SK-N-SH (cell line): ENCODE measurements around the gene PBX3.

Experiments used
- EP300 ChIP-seq, 2 experiments: IDR thresholded peaks; 2 replicates each; pipeline versions ENCODE4 v1.4.0 to v1.6.1; 2012; ENCODE audit warnings: borderline replicate concordance in 1 of 2, low read depth in 1 of 2, low read length in 1 of 2
- FOSL2 ChIP-seq: IDR thresholded peaks from 2 replicates; pipeline ENCODE4 v1.4.0; 2012; ENCODE audit warnings: low read depth, mild to moderate bottlenecking, moderate library complexity, borderline replicate concordance
- GABPA ChIP-seq: IDR thresholded peaks from 2 replicates; pipeline ENCODE4 v1.4.0; 2012; ENCODE audit warnings: low read depth, mild to moderate bottlenecking
- MXI1 ChIP-seq: IDR thresholded peaks from 2 replicates; pipeline ENCODE4 v1.6.1; 2012; ENCODE audit warnings: mild to moderate bottlenecking, low read depth, low read length, improper control_type of control experiment
- NFIC ChIP-seq: IDR thresholded peaks from 2 replicates; pipeline ENCODE4 v1.4.0; 2012; ENCODE audit warnings: borderline replicate concordance
- RCOR1 ChIP-seq: fragments of 150-350 bp; IDR thresholded peaks from 2 replicates; pipeline ENCODE4 v1.6.1; 2017; ENCODE audit warnings: antibody characterized with exemption, low read length
- TF ChIP-seq, protein P1 (sequence below): fragments of 200-600 bp; sonication (generic); IDR thresholded peaks from 2 replicates; pipeline ENCODE4 v1.6.1; 2017; ENCODE audit warnings: antibody characterized with exemption, mild to moderate bottlenecking, moderate library complexity
- TF ChIP-seq, protein P2 (sequence below): IDR thresholded peaks from 2 replicates; pipeline ENCODE4 v1.4.0; 2012; ENCODE audit warnings: low read depth
- TF ChIP-seq, protein P3 (sequence below): fragments of 150-350 bp; IDR thresholded peaks from 2 replicates; pipeline ENCODE4 v1.6.1; 2016; ENCODE audit warnings: mild to moderate bottlenecking, low read depth, low read length
- TF ChIP-seq, protein P4 (sequence below): IDR thresholded peaks from 2 replicates; pipeline ENCODE4 v1.6.1; 2012; ENCODE audit warnings: mild to moderate bottlenecking, low read depth, low read length, moderate library complexity
- TF ChIP-seq, protein P5 (sequence below): IDR thresholded peaks from 2 replicates; pipeline ENCODE4 v1.4.0; 2012; ENCODE audit warnings: low read depth, borderline replicate concordance

DNA sequence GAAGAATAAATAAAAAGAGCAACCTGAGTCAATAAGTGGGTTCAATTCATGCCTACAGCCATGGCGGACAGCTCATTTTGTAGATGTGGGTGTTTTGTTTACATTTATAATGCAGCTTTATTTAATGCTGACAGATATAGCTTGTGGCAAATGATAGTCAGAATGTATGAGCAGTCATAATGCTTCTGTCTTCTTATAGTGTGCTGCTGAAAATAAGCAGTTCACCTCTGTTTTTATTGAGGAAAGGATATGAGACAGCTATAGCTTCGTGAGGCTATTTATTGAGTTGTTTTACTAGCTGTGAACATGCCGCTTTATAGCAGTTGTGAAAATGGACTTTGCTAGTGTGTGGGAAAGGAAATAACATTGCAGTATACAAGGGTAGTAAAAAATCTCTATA, 147.4 kb downstream of the PBX3 start:
- no peak for TF ChIP-seq EP300 (IDR thresholded peaks at IDR 0.05; ENCODE audit: borderline replicate concordance in 1 of 2, low read depth in 1 of 2, low read length in 1 of 2)
- TF ChIP-seq, protein P1, sequence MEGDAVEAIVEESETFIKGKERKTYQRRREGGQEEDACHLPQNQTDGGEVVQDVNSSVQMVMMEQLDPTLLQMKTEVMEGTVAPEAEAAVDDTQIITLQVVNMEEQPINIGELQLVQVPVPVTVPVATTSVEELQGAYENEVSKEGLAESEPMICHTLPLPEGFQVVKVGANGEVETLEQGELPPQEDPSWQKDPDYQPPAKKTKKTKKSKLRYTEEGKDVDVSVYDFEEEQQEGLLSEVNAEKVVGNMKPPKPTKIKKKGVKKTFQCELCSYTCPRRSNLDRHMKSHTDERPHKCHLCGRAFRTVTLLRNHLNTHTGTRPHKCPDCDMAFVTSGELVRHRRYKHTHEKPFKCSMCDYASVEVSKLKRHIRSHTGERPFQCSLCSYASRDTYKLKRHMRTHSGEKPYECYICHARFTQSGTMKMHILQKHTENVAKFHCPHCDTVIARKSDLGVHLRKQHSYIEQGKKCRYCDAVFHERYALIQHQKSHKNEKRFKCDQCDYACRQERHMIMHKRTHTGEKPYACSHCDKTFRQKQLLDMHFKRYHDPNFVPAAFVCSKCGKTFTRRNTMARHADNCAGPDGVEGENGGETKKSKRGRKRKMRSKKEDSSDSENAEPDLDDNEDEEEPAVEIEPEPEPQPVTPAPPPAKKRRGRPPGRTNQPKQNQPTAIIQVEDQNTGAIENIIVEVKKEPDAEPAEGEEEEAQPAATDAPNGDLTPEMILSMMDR: no peak
- TF ChIP-seq, protein P2, sequence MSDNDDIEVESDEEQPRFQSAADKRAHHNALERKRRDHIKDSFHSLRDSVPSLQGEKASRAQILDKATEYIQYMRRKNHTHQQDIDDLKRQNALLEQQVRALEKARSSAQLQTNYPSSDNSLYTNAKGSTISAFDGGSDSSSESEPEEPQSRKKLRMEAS: no peak
- TF ChIP-seq RCOR1: no peak
- TF ChIP-seq, protein P3, sequence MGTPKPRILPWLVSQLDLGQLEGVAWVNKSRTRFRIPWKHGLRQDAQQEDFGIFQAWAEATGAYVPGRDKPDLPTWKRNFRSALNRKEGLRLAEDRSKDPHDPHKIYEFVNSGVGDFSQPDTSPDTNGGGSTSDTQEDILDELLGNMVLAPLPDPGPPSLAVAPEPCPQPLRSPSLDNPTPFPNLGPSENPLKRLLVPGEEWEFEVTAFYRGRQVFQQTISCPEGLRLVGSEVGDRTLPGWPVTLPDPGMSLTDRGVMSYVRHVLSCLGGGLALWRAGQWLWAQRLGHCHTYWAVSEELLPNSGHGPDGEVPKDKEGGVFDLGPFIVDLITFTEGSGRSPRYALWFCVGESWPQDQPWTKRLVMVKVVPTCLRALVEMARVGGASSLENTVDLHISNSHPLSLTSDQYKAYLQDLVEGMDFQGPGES: no peak
- no peak for TF ChIP-seq GABPA
- TF ChIP-seq, protein P4, sequence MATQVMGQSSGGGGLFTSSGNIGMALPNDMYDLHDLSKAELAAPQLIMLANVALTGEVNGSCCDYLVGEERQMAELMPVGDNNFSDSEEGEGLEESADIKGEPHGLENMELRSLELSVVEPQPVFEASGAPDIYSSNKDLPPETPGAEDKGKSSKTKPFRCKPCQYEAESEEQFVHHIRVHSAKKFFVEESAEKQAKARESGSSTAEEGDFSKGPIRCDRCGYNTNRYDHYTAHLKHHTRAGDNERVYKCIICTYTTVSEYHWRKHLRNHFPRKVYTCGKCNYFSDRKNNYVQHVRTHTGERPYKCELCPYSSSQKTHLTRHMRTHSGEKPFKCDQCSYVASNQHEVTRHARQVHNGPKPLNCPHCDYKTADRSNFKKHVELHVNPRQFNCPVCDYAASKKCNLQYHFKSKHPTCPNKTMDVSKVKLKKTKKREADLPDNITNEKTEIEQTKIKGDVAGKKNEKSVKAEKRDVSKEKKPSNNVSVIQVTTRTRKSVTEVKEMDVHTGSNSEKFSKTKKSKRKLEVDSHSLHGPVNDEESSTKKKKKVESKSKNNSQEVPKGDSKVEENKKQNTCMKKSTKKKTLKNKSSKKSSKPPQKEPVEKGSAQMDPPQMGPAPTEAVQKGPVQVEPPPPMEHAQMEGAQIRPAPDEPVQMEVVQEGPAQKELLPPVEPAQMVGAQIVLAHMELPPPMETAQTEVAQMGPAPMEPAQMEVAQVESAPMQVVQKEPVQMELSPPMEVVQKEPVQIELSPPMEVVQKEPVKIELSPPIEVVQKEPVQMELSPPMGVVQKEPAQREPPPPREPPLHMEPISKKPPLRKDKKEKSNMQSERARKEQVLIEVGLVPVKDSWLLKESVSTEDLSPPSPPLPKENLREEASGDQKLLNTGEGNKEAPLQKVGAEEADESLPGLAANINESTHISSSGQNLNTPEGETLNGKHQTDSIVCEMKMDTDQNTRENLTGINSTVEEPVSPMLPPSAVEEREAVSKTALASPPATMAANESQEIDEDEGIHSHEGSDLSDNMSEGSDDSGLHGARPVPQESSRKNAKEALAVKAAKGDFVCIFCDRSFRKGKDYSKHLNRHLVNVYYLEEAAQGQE: no peak
- TF ChIP-seq NFIC: no peak
- no peak for TF ChIP-seq FOSL2
- TF ChIP-seq, protein P5, sequence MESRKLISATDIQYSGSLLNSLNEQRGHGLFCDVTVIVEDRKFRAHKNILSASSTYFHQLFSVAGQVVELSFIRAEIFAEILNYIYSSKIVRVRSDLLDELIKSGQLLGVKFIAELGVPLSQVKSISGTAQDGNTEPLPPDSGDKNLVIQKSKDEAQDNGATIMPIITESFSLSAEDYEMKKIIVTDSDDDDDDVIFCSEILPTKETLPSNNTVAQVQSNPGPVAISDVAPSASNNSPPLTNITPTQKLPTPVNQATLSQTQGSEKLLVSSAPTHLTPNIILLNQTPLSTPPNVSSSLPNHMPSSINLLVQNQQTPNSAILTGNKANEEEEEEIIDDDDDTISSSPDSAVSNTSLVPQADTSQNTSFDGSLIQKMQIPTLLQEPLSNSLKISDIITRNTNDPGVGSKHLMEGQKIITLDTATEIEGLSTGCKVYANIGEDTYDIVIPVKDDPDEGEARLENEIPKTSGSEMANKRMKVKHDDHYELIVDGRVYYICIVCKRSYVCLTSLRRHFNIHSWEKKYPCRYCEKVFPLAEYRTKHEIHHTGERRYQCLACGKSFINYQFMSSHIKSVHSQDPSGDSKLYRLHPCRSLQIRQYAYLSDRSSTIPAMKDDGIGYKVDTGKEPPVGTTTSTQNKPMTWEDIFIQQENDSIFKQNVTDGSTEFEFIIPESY: no peak
- TF ChIP-seq MXI1: no peak
